HEK293 (cell line): ENCODE results near the gene NDUFS1.
"Not testable (repeated sequence)": the region's sequence is repeated elsewhere in the genome, so short reads cannot be mapped to it uniquely, and the experiment has no call there.

ENCODE experiments used
- CTCF ChIP-seq: fragments of 450-650 bp; formaldehyde crosslinking; IDR thresholded peaks from 2 replicates; pipeline ENCODE4 v1.5.1; 2016; ENCODE audit warnings: missing biosample characterization, missing genetic modification characterization
- HOXA7 ChIP-seq: sonication (generic); formaldehyde crosslinking; IDR thresholded peaks from 2 replicates; pipeline ENCODE4 v1.8.1; 2022; ENCODE audit warnings: missing genetic modification reagents, borderline replicate concordance
- YY1 ChIP-seq: fragments of 450-650 bp; formaldehyde crosslinking; IDR thresholded peaks from 2 replicates; pipeline ENCODE4 v1.5.1; 2018; ENCODE audit warnings: missing biosample characterization, missing genetic modification characterization
- ZNF391 ChIP-seq: fragments of 450-650 bp; formaldehyde crosslinking; IDR thresholded peaks from 2 replicates; pipeline ENCODE4 v1.5.1; 2016; ENCODE audit warnings: low read depth, missing biosample characterization, missing genetic modification characterization, borderline replicate concordance
- ZNF529 ChIP-seq: fragments of 450-650 bp; formaldehyde crosslinking; IDR thresholded peaks from 2 replicates; pipeline ENCODE4 v1.5.1; 2017; ENCODE audit warnings: missing genetic modification characterization, missing biosample characterization; ENCODE audit not compliant: insufficient replicate concordance
- TF ChIP-seq, protein P1 (sequence below): fragments of 450-650 bp; formaldehyde crosslinking; IDR thresholded peaks from 2 replicates; pipeline ENCODE4 v1.5.1; 2016; ENCODE audit warnings: missing biosample characterization, missing genetic modification characterization
- TF ChIP-seq, protein P2 (sequence below): fragments of 450-650 bp; formaldehyde crosslinking; IDR thresholded peaks from 2 replicates; pipeline ENCODE4 v1.5.1; 2016; ENCODE audit warnings: missing biosample characterization, missing genetic modification characterization

GRCh38 chr2:206168230-206168629 is 9.0 kb upstream of the NDUFS1 start:
- TF ChIP-seq, protein P1, sequence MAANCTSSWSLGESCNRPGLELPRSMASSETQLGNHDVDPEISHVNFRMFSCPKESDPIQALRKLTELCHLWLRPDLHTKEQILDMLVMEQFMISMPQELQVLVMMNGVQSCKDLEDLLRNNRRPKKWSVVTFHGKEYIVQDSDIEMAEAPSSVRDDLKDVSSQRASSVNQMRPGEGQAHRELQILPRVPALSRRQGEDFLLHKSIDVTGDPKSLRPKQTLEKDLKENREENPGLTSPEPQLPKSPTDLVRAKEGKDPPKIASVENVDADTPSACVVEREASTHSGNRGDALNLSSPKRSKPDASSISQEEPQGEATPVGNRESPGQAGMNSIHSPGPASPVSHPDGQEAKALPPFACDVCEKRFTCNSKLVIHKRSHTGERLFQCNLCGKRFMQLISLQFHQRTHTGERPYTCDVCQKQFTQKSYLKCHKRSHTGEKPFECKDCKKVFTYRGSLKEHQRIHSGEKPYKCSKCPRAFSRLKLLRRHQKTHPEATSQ (tag by site-specific recombination) = not testable (repeated sequence)
- TF ChIP-seq CTCF (tag by site-specific recombination); ZNF391; HOXA7 (CRISPR knock-in tag); ZNF529 (tag by site-specific recombination); YY1 (tag by site-specific recombination): not testable (repeated sequence)
- TF ChIP-seq, protein P2, sequence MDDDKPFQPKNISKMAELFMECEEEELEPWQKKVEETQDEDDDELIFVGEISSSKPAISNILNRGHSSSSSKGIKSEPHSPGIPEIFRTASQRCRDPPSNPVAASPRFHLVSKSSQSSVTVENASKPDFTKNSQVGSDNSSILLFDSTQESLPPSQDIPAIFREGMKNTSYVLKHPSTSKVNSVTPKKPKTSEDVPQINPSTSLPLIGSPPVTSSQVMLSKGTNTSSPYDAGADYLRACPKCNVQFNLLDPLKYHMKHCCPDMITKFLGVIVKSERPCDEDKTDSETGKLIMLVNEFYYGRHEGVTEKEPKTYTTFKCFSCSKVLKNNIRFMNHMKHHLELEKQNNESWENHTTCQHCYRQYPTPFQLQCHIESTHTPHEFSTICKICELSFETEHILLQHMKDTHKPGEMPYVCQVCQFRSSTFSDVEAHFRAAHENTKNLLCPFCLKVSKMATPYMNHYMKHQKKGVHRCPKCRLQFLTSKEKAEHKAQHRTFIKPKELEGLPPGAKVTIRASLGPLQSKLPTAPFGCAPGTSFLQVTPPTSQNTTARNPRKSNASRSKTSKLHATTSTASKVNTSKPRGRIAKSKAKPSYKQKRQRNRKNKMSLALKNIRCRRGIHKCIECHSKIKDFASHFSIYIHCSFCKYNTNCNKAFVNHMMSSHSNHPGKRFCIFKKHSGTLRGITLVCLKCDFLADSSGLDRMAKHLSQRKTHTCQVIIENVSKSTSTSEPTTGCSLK (tag by site-specific recombination) = not testable (repeated sequence)
